Natural killer cell (primary cell): ENCODE results near the gene BTG1. TPM values are rescaled to one million over a fixed set of nuclear protein-coding genes. Genes with fewer than 3 reads are reported as not detected.
A peak's percentile ranks its signal among the peaks of the same experiment; 100 is the strongest.

Experiments
- ATAC-seq, 3 donors: fragments of 150-1000 bp in 2 of 3; fragments of 200-7000 bp in 1 of 3; cut with Tn5 transposase; 1 replicate in 1 of 3; 2 replicates in 2 of 3; pipeline ENCODE4 v1.10.0; 2021; ENCODE audit warnings: mild to moderate bottlenecking in 2 of 3, moderate library complexity in 2 of 3
- DNase-seq, 2 donors: peaks; one replicate each; pipeline versions ENCODE4 v3.0.0 to v3.0.0-alpha.2; 2013 to 2021; ENCODE audit warnings: mixed read lengths in 1 of 2
- H3K27ac ChIP-seq: one replicate; pipeline ENCODE4 v1.5.1; 2013; ENCODE audit warnings: mild to moderate bottlenecking, low read length
- H3K27me3 ChIP-seq: one replicate; pipeline ENCODE4 v1.6.1; 2013; ENCODE audit warnings: low read length; ENCODE audit not compliant: control insufficient read depth, insufficient read depth
- H3K36me3 ChIP-seq: one replicate; pipeline ENCODE4 v1.6.1; 2013; ENCODE audit warnings: low read length; ENCODE audit not compliant: control insufficient read depth, insufficient read depth
- H3K4me1 ChIP-seq: one replicate; pipeline ENCODE4 v1.6.1; 2013; ENCODE audit warnings: low read length; ENCODE audit not compliant: control insufficient read depth, insufficient read depth
- H3K4me3 ChIP-seq: one replicate; pipeline ENCODE4 v1.5.1; 2013; ENCODE audit warnings: low read length
- H3K9me3 ChIP-seq: one replicate; pipeline ENCODE4 v1.6.1; 2013; ENCODE audit warnings: low read length; ENCODE audit not compliant: control insufficient read depth, insufficient read depth
- H3K27ac Mint-ChIP-seq, 2 donors: one replicate each; pipeline ENCODE4 v1.8.0; 2022; ENCODE audit warnings: mild to moderate bottlenecking in 2 of 2, mixed read lengths in 2 of 2, moderate library complexity in 1 of 2
- H3K27me3 Mint-ChIP-seq, 2 donors: one replicate each; pipeline ENCODE4 v1.8.0; 2022; ENCODE audit warnings: low read depth in 2 of 2, mixed read lengths in 2 of 2
- H3K36me3 Mint-ChIP-seq: one replicate; pipeline ENCODE4 v1.8.0; 2022; ENCODE audit warnings: mixed read lengths
- H3K4me1 Mint-ChIP-seq, 2 donors: one replicate each; pipeline ENCODE4 v1.8.0; 2022; ENCODE audit warnings: mixed read lengths in 2 of 2
- H3K4me3 Mint-ChIP-seq: one replicate; pipeline ENCODE4 v1.8.0; 2022; ENCODE audit warnings: mild to moderate bottlenecking, moderate library complexity, mixed read lengths
- H3K9me3 Mint-ChIP-seq, 2 donors: one replicate each; pipeline ENCODE4 v1.8.0; 2022; ENCODE audit warnings: mixed read lengths in 2 of 2
- WGBS: methylation state at CpG from one replicate; pipeline ENCODE4 v1.1.7; 2013; ENCODE audit warnings: missing lambda C conversion rate; ENCODE audit not compliant: insufficient coverage; 5-methylcytosine and 5-hydroxymethylcytosine counted together
- intact Hi-C: fragments of 100-400 bp; cut with micrococcal nuclease; formaldehyde crosslinking; loops from one replicate; pipeline ENCODE4 v1.14.2; 2022
- total RNA-seq, 4 donors: library from RNA; stranded (reverse); fragments of 120-200 nt in 1 of 4; gene quantifications; one replicate each; pipeline versions ENCODE4 v1.2.3 to v1.2.4, GENCODE V29; 2013 to 2022
- TF ChIP-seq, protein P1 (sequence below): fragments of 200-600 bp; IDR thresholded peaks from one replicate; pipeline ENCODE4 v1.8.0; 2022; ENCODE audit warnings: antibody characterized with exemption

The BTG1 gene
- total RNA-seq, 3 donors from 2014 or later (not counting 1 experiment from before 2014, with no cell fraction given): 801 to 1,037 (median 830) TPM

DNA sequence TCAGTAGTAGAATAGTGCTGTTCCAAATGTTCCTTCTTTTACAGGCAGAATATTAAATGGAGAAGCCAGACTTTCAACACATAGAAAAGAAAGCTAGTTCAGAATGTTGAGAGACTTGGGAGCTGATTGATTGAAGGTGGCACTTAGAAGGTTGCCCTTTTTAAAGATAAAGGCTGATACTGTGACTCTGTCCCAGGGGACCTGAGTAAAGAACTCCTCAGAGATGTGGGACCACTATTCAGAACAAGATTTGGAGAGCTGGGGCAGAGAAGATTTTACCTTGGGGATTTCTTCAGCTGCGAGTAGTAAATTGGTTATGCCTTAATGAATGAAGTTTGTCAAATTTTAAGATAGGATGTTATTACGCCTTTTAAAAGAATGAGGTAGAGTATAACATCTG lies 21.4 kb upstream of the BTG1 start:
- Mint-ChIP-seq H3K36me3 (peaks cover 5% of the 10 kb centered on the region), H3K4me3 (no peak overlapping the region), H3K9me3 (no peaks in the 10 kb centered on the region), H3K27me3 (peaks cover 0 to 6% of the 10 kb centered on the region in 2 donors), H3K4me1 (peaks cover 4 to 5% of the 10 kb centered on the region in 2 donors), H3K27ac (no peak overlapping the region)
- 94% methylated on average over 2 of the region's 2 CpGs for WGBS
- H3K9me3 ChIP-seq: no peaks in the 10 kb centered on the region
- intact Hi-C loops: no loop called here
- H3K4me1 ChIP-seq: peaks cover 9% of the 10 kb centered on the region
- no peak for DNase-seq
- no peaks in the 10 kb centered on the region for H3K27me3 ChIP-seq
- no peak overlapping the region for H3K27ac ChIP-seq
- TF ChIP-seq, protein P1, sequence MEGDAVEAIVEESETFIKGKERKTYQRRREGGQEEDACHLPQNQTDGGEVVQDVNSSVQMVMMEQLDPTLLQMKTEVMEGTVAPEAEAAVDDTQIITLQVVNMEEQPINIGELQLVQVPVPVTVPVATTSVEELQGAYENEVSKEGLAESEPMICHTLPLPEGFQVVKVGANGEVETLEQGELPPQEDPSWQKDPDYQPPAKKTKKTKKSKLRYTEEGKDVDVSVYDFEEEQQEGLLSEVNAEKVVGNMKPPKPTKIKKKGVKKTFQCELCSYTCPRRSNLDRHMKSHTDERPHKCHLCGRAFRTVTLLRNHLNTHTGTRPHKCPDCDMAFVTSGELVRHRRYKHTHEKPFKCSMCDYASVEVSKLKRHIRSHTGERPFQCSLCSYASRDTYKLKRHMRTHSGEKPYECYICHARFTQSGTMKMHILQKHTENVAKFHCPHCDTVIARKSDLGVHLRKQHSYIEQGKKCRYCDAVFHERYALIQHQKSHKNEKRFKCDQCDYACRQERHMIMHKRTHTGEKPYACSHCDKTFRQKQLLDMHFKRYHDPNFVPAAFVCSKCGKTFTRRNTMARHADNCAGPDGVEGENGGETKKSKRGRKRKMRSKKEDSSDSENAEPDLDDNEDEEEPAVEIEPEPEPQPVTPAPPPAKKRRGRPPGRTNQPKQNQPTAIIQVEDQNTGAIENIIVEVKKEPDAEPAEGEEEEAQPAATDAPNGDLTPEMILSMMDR: no peak
- ATAC-seq: no peak
- no peaks in the 10 kb centered on the region for H3K36me3 ChIP-seq
- no peak overlapping the region for H3K4me3 ChIP-seq

DNA sequence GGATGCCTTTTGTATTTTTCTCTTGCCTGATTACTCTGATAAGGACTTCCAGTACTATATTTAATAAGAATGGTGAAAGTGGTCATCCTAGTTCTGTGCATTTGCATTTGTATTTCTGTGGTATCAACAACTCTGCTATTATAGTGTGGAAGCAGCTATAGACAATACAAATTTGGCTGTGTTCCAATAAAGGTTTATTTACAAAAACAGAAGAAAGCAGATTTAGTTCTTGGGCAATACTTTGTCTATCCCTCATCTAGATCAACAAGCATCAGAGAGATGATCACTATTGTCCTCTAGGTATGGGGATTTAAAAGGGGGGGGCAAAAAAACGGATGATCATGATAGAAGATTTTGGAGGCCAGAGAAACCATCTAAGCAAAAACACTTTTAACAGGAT lies 19.1 kb upstream of the BTG1 start:
- Mint-ChIP-seq H3K4me3 (no peak overlapping the region), H3K27me3 (peaks cover 0 to 6% of the 10 kb centered on the region in 2 donors), H3K4me1 (no peaks in the 10 kb centered on the region), H3K36me3 (peaks cover 5% of the 10 kb centered on the region), H3K9me3 (no peaks in the 10 kb centered on the region), H3K27ac (no peak overlapping the region)
- H3K9me3 ChIP-seq: no peaks in the 10 kb centered on the region
- peaks cover 2% of the 10 kb centered on the region for H3K4me1 ChIP-seq
- no peak for DNase-seq
- no peak for ATAC-seq
- H3K27me3 ChIP-seq: no peaks in the 10 kb centered on the region
- H3K36me3 ChIP-seq: no peaks in the 10 kb centered on the region
- H3K27ac ChIP-seq: no peak overlapping the region
- WGBS: no CpG with 5 or more reads among the region's 1 CpG
- no peak overlapping the region for H3K4me3 ChIP-seq
- TF ChIP-seq, protein P1: no peak
- intact Hi-C loops: no loop called here

DNA sequence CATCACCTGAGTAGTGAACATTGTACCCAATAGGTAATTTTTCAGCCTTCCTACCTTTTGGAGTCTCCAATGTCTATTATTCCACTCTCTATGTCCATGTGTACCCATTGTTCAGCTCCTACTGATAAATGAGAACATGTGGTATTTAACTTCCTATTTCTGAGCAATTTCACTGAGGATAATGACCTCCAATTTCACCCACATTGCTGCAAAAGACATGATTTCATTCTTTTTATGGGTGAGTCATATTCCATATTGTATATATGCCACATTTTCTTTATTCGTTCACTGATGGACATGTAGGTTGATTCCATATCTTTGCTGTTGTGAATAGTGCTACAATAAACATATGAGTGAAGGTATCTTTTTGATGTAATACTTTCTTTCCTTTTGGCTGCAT lies 16.4 kb upstream of the BTG1 start:
- TF ChIP-seq, protein P1: no peak
- Histone ChIP-seq H3K4me1 (peaks cover 9% of the 10 kb centered on the region), H3K4me3 (no peak overlapping the region), H3K9me3 (no peaks in the 10 kb centered on the region), H3K36me3 (no peaks in the 10 kb centered on the region), H3K27me3 (no peaks in the 10 kb centered on the region), H3K27ac (no peak overlapping the region)
- Mint-ChIP-seq H3K27ac (no peak overlapping the region), H3K9me3 (no peaks in the 10 kb centered on the region), H3K4me3 (no peak overlapping the region), H3K27me3 (peaks cover 0 to 6% of the 10 kb centered on the region in 2 donors), H3K36me3 (peaks cover 5% of the 10 kb centered on the region), H3K4me1 (peaks cover 0 to 14% of the 10 kb centered on the region in 2 donors)
- DNase-seq (no peak), ATAC-seq (no peak)
- intact Hi-C loops: no loop called here
- WGBS: 100% methylated on average over 1 of the region's 1 CpG

DNA sequence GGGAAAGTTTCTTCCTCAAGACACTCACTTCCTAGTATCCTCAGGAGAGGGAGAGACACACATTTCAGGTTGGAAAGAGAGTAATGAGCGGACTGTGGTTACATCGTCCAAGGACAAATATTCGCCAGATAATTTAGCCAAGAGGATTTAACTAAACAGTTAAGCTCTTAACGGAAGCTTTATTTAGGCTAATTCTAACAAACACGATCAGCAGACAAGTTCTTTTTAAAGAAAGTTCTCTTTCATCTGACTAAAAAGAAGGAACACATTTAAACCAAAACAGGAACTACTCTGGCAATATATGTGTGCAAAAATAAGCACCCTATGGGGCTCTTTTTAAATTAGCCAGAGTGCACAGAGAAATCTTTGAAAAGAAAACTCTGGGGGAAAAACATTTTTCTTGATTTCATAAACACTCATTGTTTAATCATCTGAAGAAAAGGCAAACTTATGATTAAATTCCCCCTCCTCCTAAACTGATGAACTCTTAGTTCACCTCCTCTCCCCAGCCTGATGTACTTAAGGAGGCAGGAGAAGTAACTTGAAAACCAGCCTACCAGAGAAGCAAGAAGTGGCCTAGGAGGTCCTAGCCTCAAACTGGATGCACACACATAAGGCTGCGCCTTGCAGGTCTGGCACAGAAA lies 13.3 kb upstream of the BTG1 start:
- Histone ChIP-seq H3K9me3 (no peaks in the 10 kb centered on the region), H3K36me3 (no peaks in the 10 kb centered on the region), H3K27ac (peak overlapping the region; percentile 75), H3K27me3 (no peaks in the 10 kb centered on the region), H3K4me1 (peaks cover 12% of the 10 kb centered on the region), H3K4me3 (no peak overlapping the region)
- Mint-ChIP-seq H3K4me1 (peaks cover 0 to 14% of the 10 kb centered on the region in 2 donors), H3K27me3 (no peaks in the 10 kb centered on the region), H3K4me3 (no peak overlapping the region), H3K9me3 (no peaks in the 10 kb centered on the region), H3K27ac (peak overlapping the region; percentile 41 to 49), H3K36me3 (no peaks in the 10 kb centered on the region)
- ATAC-seq (no peak), DNase-seq (peak in 1 of 2 donors; percentile 40)
- WGBS: 33% methylated on average over 6 of the region's 6 CpGs
- TF ChIP-seq, protein P1: no peak
- intact Hi-C loops: no loop called here
